PC-9 (cell line): ENCODE data around the gene INHBB. TPM values are rescaled to one million over a fixed set of nuclear protein-coding genes. Genes with fewer than 3 reads are reported as not detected.

Source experiments
- BruUV-seq: library from RNA; stranded (reverse); fragments of 400-500 nt; replicated peaks from 2 replicates; lab custom pipeline; 2021; lab: Mats Ljungman, UMichigan
- CTCF ChIA-PET: fragments of 300-600 bp; sonication (Branson Sonifier 250); formaldehyde crosslinking; loops from one replicate; lab custom pipeline; 2022; ENCODE audit warnings: antibody characterized with exemption; lab: Charles Lee
- POLR2A ChIA-PET: fragments of 300-600 bp; sonication (Branson Sonifier 250); formaldehyde crosslinking; loops from one replicate; lab custom pipeline; 2022; ENCODE audit warnings: antibody characterized with exemption; ENCODE audit not compliant: unreplicated experiment; lab: Charles Lee
- DNase-seq, 2 experiments: peaks; one replicate each; pipeline versions ENCODE4 v3.0.0 to v3.0.0-alpha.2; 2015 to 2022; ENCODE audit warnings: mixed read lengths in 1 of 2
- H2AFZ ChIP-seq: fragments of 200-600 bp; sonication (generic); 2 replicates; pipeline ENCODE4 v1.8.1; 2017; ENCODE audit warnings: antibody characterized with exemption
- H3F3A ChIP-seq: fragments of 200-600 bp; sonication (generic); 2 replicates; pipeline ENCODE4 v1.8.1; 2017; ENCODE audit warnings: antibody characterized with exemption, mild to moderate bottlenecking, low read depth; ENCODE audit not compliant: insufficient read depth
- H3K27ac ChIP-seq: fragments of 200-600 bp; sonication (generic); 2 replicates; pipeline ENCODE4 v1.6.1; 2016; ENCODE audit warnings: mixed run types
- H3K27me3 ChIP-seq: fragments of 200-600 bp; sonication (generic); 2 replicates; pipeline ENCODE4 v1.6.1; 2016; ENCODE audit warnings: low read depth, mixed run types; ENCODE audit not compliant: insufficient read depth
- H3K36me3 ChIP-seq: fragments of 200-600 bp; sonication (generic); 2 replicates; pipeline ENCODE4 v1.6.1; 2016; ENCODE audit warnings: low read depth, mixed run types
- H3K4me1 ChIP-seq: fragments of 200-600 bp; sonication (generic); replicated peaks from 2 replicates; pipeline ENCODE4 v1.6.1; 2016; ENCODE audit warnings: mixed run types; ENCODE audit not compliant: insufficient read depth
- H3K4me2 ChIP-seq: fragments of 200-600 bp; sonication (generic); 2 replicates; pipeline ENCODE4 v1.6.1; 2017; ENCODE audit warnings: mixed run types
- H3K4me3 ChIP-seq: fragments of 200-600 bp; sonication (generic); 2 replicates; pipeline ENCODE4 v1.6.1; 2016; ENCODE audit warnings: mixed run types
- H3K79me2 ChIP-seq: fragments of 200-600 bp; sonication (generic); 2 replicates; pipeline ENCODE4 v1.6.1; 2017; ENCODE audit warnings: low read depth, mixed run types
- H3K9me2 ChIP-seq: fragments of 200-600 bp; sonication (generic); 2 replicates; pipeline ENCODE4 v1.8.1; 2017; ENCODE audit warnings: mild to moderate bottlenecking; ENCODE audit not compliant: insufficient read depth
- H3K9me3 ChIP-seq: fragments of 200-600 bp; sonication (generic); 2 replicates; pipeline ENCODE4 v1.8.1; 2016; ENCODE audit warnings: low read depth; ENCODE audit not compliant: insufficient read depth
- H4K20me1 ChIP-seq: fragments of 200-600 bp; sonication (generic); 2 replicates; pipeline ENCODE4 v1.8.1; 2017; ENCODE audit not compliant: insufficient read depth
- EZH2 ChIP-seq: fragments of 200-600 bp; sonication (generic); IDR thresholded peaks from 2 replicates; pipeline ENCODE4 v1.8.0; 2017; ENCODE audit warnings: antibody characterized with exemption, low read depth
- intact Hi-C: fragments of 100-400 bp; cut with micrococcal nuclease; formaldehyde crosslinking; loops from one replicate; pipeline ENCODE4 v1.10.0; 2022; ENCODE audit not compliant: unreplicated experiment
- total RNA-seq: library from RNA; stranded (reverse); gene quantifications from 2 replicates; pipeline ENCODE4 v1.2.3, GENCODE V29; 2021
- TF ChIP-seq, protein P1 (sequence below): fragments of 200-600 bp; sonication (generic); conservative IDR thresholded peaks from 2 replicates; pipeline ENCODE4 v1.6.1; 2017; ENCODE audit warnings: mixed run types, antibody characterized with exemption, mild to moderate bottlenecking, moderate library complexity

The INHBB gene
- total RNA-seq, 1 experiment from 2014 or later, result 57.5 TPM

DNA sequence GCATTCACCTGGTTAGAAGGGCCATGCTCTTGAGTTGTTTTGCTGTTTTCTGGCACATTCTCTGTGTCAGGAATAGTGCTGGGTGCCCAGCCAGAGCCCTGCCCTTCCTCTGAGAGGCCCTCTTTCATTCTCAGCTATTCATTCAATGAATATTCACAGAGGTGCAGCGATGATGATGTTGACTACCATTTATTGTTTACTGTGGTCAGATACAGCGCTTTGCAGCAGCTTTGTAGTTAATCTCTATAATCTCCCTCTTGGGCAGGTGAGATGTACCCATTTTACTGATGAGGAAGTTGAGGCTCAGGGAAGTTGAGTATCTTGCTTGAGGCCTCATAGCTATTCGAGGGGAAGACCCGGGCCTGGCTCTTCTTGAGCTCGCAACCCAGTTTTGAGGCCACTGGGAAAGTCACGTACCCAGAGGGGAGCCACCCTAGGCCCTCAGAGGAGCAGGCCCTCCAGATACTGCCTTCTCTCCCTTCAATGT, 9.9 kb downstream of the INHBB start:
- Histone ChIP-seq H3K9me3 (no peaks in the 10 kb centered on the region), H3K4me2 (no peak overlapping the region), H3K27me3 (no peaks in the 10 kb centered on the region), H3K36me3 (peaks cover 4% of the 10 kb centered on the region; the same call in 1 of the 2 replicates), H3K79me2 (peaks cover 11% of the 10 kb centered on the region), H2AFZ (no peak overlapping the region), H3K4me1 (peaks cover 27% of the 10 kb centered on the region), H3K27ac (no peak overlapping the region), H3K9me2 (no peaks in the 10 kb centered on the region), H3F3A (peaks cover 17% of the 10 kb centered on the region), H3K4me3 (no peak overlapping the region), H4K20me1 (peaks cover 15% of the 10 kb centered on the region; the same call in 1 of the 2 replicates)
- intact Hi-C loops, result no loop called here
- CTCF ChIA-PET, result no interaction called here
- no peak for DNase-seq
- POLR2A ChIA-PET, result interaction anchor here (0.6 kb wide), 1 partner anchor 186 kb away, joined by 3 read pairs; no protein-coding TSS in a partner anchor
- TF ChIP-seq EZH2, result no peak
- TF ChIP-seq, protein P1, sequence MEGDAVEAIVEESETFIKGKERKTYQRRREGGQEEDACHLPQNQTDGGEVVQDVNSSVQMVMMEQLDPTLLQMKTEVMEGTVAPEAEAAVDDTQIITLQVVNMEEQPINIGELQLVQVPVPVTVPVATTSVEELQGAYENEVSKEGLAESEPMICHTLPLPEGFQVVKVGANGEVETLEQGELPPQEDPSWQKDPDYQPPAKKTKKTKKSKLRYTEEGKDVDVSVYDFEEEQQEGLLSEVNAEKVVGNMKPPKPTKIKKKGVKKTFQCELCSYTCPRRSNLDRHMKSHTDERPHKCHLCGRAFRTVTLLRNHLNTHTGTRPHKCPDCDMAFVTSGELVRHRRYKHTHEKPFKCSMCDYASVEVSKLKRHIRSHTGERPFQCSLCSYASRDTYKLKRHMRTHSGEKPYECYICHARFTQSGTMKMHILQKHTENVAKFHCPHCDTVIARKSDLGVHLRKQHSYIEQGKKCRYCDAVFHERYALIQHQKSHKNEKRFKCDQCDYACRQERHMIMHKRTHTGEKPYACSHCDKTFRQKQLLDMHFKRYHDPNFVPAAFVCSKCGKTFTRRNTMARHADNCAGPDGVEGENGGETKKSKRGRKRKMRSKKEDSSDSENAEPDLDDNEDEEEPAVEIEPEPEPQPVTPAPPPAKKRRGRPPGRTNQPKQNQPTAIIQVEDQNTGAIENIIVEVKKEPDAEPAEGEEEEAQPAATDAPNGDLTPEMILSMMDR, result no peak
- no TSS peak for BruUV-seq

DNA sequence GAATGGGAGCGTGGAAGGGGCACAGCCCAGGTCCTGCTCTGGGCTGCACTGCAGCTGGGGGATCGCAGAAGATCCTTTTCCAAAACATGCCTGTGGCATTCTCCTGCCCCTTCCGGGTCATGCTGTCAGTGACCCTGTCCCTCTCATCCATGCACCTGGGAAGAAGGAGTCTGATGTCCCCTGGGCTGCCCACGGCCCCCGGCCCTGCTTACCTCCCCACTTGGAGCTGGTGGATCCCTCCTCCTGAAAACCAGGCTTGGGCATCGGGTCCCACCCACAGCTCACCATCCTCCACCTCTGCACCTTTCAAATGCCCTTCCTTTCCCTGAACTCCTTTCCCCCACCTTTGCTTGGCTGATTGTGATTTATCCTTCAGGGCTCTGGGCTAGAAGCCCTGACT, 11.8 kb downstream of the INHBB start:
- Histone ChIP-seq H2AFZ (no peak overlapping the region), H3K27me3 (no peaks in the 10 kb centered on the region), H3K4me1 (peaks cover 9% of the 10 kb centered on the region), H3K27ac (no peak overlapping the region), H3K9me2 (no peaks in the 10 kb centered on the region), H3K9me3 (no peaks in the 10 kb centered on the region), H3K36me3 (no peaks in the 10 kb centered on the region), H3K4me2 (no peak overlapping the region), H3K79me2 (no peaks in the 10 kb centered on the region), H3K4me3 (no peak overlapping the region), H3F3A (no peaks in the 10 kb centered on the region; the same call in 1 of the 2 replicates), H4K20me1 (no peaks in the 10 kb centered on the region)
- TF ChIP-seq, protein P1, result no peak
- no peak for TF ChIP-seq EZH2
- CTCF ChIA-PET, result no interaction called here
- intact Hi-C loops, result no loop called here
- DNase-seq, result no peak
- BruUV-seq, result no TSS peak
- POLR2A ChIA-PET, result no interaction called here

DNA sequence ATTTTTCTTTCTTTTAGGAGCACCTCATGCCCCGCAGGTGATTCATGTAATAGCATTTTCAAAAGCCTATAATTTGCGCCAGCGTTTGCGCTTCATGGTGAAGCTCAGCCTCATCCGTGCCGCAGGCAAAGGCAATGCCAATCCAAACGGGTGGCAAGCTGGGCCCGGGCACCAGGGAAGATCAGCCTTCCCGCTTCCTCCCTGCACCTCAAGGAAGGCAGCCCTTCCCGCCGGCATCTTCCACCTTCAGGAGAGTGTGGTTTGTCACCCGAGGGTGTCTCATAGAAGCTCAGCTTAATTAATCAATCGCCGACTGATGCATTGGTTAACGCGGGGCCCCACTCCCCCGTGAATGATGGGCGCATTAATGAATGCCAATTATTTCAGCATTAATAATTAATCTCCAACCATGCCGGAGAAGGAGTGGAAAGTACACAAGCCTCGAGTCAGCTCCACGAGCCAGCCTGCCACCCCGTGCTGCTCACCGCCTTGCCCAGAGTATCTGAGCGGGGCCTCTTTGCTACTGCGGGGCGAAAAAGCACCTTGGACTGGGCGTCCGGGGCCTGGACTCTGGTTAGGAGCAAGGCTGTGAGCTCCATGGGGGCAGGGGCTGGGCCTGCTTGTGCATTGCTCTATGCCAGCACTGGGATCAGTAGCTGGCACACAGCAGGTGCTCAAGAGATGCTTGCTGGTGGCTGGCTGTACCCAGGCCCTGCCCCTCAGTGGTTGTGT, 13.0 kb downstream of the INHBB start:
- Histone ChIP-seq H4K20me1 (no peaks in the 10 kb centered on the region), H3F3A (no peaks in the 10 kb centered on the region; the same call in 1 of the 2 replicates), H3K27ac (no peak overlapping the region), H3K36me3 (no peaks in the 10 kb centered on the region), H3K4me3 (no peak overlapping the region), H3K79me2 (no peaks in the 10 kb centered on the region), H3K27me3 (no peaks in the 10 kb centered on the region), H3K9me3 (no peaks in the 10 kb centered on the region), H3K4me2 (no peak overlapping the region), H2AFZ (no peak overlapping the region), H3K4me1 (no peaks in the 10 kb centered on the region), H3K9me2 (no peaks in the 10 kb centered on the region)
- no peak for DNase-seq
- CTCF ChIA-PET, result interaction anchor here (0.6 kb wide), 1 partner anchor 11 kb away, joined by 13 read pairs; no protein-coding TSS in a partner anchor
- intact Hi-C loops, result no loop called here
- POLR2A ChIA-PET, result no interaction called here
- no TSS peak for BruUV-seq
- TF ChIP-seq, protein P1, result no peak
- TF ChIP-seq EZH2, result no peak
